Heart left ventricle (tissue), 13 donors: ENCODE results near the gene SHROOM3.

Experiments
- POLR2A ChIP-seq, 2 donors: fragments of 450-650 bp; IDR thresholded peaks; one replicate each; pipeline ENCODE4 v1.6.1; 2017; ENCODE audit warnings: antibody characterized with exemption in 2 of 2, mild to moderate bottlenecking in 2 of 2, moderate library complexity in 2 of 2
- TF ChIP-seq, protein P1 (sequence below), 12 donors: fragments of 200-600 bp; sonication (generic) in 4 of 12; IDR thresholded peaks; one replicate each; pipeline versions ENCODE4 v1.5.0 to v1.8.0; 2018 to 2022; ENCODE audit warnings: antibody characterized with exemption in 12 of 12, mild to moderate bottlenecking in 5 of 12
- donor health status: ischemic (EF 13 %, LVEDD 7.1; RV severe dilation, severe dysfunction).
- donor health status: DM: no; HTN: yes; CAD: no.
- donor health status: DM: no; HTN: no; CAD: no.
- donor health status: ischemic (EF 25% LVEDD 6.9; RV normal size, moderate dysfunction).
- donor health status: ischemic (EF 25% LVEDD 5.7; RV mildly dilated, moderate dysfunction).
- donor health status: ischemic (EF 35%, LVEDD 5.7; RV mildly dilated, moderate dysfunction).
- donor health status: nonischemic (EF 11% LVEDD 7.7; RV severe dilation, severe dysfunction).
- donor health status: DM: yes; HTN: yes; CAD: no.
- donor health status: PGD.
- donor health status: ischemic (EF 29% LVEDD 5.4; RV normal size, mild dysfunction).
- donor health status: nonischemic (EF 23%, LVEDD 6.1; RV moderate dilation, normal function).

DNA sequence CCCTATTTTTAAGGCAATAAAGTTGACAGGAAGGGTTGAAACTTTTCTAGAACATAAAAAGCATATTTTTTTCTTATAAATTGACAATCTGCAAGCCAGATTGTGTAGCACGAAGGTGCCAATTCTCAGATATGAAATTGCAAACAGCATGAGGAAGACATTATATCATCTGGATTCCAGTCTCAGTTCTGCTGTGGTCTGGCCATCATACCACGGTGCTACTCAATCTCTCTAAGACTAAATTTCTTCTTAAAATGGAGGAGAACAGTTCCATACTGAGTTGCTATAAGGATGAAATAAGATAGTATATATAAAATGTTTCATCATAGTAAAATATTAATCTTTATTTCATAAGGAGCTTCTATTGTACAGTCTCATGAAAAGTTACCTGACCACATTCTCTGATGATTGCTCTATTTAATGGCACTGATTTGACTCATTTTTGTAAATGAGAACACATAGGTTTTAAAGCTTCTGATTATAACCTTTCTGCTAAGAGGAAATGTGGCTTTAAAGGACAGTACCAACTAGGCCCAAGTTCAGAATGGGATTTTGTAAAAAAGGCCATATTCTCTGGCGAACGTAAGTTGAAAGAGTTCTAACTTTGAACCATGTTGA lies 127.9 kb downstream of the SHROOM3 start:
- no peak for TF ChIP-seq POLR2A (IDR thresholded peaks at IDR 0.05)
- TF ChIP-seq, protein P1, sequence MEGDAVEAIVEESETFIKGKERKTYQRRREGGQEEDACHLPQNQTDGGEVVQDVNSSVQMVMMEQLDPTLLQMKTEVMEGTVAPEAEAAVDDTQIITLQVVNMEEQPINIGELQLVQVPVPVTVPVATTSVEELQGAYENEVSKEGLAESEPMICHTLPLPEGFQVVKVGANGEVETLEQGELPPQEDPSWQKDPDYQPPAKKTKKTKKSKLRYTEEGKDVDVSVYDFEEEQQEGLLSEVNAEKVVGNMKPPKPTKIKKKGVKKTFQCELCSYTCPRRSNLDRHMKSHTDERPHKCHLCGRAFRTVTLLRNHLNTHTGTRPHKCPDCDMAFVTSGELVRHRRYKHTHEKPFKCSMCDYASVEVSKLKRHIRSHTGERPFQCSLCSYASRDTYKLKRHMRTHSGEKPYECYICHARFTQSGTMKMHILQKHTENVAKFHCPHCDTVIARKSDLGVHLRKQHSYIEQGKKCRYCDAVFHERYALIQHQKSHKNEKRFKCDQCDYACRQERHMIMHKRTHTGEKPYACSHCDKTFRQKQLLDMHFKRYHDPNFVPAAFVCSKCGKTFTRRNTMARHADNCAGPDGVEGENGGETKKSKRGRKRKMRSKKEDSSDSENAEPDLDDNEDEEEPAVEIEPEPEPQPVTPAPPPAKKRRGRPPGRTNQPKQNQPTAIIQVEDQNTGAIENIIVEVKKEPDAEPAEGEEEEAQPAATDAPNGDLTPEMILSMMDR (IDR thresholded peaks at IDR 0.05): no peak
